ENCODE data around the gene MYLIP.

The MYLIP gene

DNA sequence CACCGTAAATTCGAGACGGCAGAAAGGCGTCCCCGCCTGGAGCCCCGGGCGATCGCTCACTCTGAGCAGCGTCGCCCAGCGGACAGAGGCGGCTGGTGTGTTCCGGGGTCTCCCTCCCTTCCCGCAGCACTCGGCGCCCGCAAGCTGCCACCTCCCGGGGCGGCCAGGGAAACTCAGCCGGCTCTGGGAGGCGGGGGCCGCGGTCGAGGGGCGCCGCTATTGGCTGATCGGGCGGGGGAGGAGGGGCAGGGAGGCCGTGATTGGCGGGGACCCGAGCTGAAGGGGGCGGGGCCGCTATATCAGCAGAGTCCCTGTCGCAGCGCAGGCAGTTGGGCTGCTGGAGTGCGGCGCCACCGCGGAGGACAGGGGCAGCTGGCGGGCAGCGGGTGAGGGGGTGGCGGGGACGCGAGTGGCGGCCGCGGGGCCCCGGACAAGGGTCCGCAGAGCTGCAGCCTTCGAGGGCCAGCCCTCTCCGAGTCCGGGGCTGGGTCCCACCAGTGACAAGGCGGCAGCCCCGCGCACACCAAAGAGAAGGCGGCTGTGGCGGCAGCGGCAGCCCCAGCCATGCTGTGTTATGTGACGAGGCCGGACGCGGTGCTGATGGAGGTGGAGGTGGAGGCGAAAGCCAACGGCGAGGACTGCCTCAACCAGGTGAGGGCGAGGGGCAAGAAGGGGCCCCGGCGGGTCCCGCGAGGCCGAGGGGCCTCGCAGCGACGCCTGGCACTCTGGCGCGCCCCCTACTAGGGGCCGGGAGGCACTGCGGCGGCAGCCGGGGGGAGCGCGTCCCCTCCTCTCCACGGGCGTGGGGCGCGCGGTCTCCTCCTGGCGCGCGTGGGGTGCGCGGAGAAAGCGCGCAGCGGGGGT, at the start of gene MYLIP:
MYLIP (plus strand) TSS at position 328 of the 864 bp plus-strand sequence; CDS start at position 565, 237 bp downstream.
- peak; percentile 98 for DNase-seq

DNA sequence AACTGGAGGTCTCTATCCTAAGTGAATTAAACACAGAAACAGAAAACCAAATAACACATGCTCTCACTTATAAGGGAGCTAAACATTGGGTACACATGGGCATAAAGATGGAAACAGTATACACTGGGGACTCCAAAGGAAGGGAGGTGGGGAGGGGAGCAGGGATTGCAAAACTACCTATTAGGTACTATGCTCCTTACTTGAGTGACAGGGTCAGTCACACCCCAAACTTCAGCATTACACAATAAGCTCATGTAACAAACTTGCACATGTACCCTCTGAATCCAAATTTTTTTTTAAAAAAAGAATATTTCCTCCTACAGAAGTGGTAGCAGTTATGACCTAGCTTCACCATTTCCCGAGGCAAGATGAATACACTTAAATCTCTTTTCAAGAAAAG, 49.5 kb upstream of the MYLIP start:
- no peak for DNase-seq

DNA sequence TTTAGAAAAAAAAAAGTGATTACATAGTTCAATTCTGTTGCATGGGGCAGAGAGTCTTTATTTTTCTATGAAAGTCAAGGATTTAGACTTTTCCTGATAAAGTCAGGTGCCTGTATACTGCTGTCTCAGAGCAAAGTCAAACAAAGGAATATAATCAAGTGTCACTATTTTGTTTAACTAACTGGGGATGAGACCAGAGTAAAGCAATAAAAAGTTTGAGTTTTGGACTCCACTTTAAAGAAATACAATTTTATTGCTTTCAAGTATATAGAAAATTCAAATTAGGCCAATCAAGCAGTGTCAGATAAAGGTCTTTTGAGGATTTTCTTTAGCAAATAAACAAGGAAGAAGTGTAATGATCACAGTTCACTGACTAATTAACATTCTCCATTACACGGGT, 48.7 kb upstream of the MYLIP start:
- DNase-seq: no peak

GRCh38 chr6:16081326-16081725, 47.6 kb upstream of the MYLIP start:
- DNase-seq: no peak

DNA sequence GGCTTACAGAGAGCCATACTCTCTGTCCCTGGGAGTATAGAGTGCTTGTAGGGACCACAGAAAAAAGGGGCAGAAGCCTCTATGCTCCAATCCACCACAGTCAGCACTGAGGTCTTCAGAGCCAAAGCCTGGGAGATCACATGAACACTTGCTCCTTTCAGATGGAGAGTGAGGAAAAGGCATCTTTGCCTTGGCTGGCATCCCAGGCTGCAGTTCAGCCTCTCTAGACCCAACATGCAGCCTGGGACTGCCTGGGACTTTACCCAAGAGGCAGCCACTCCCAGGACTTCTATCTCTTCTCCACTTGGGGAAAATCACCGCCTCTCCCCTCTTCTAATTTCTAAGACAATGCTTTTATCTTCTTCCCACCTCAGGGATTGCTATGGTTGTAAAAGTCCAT, 46.5 kb upstream of the MYLIP start:
- no peak for DNase-seq

- DNase-seq: no peak
Measured at GRCh38 chr6:16086965-16087364, 41.9 kb upstream of the MYLIP start.

GRCh38 chr6:16087386-16087785, 41.5 kb upstream of the MYLIP start:
- no peak for DNase-seq

- DNase-seq: no peak
Measured at GRCh38 chr6:16088409-16088808, 40.5 kb upstream of the MYLIP start.

DNA sequence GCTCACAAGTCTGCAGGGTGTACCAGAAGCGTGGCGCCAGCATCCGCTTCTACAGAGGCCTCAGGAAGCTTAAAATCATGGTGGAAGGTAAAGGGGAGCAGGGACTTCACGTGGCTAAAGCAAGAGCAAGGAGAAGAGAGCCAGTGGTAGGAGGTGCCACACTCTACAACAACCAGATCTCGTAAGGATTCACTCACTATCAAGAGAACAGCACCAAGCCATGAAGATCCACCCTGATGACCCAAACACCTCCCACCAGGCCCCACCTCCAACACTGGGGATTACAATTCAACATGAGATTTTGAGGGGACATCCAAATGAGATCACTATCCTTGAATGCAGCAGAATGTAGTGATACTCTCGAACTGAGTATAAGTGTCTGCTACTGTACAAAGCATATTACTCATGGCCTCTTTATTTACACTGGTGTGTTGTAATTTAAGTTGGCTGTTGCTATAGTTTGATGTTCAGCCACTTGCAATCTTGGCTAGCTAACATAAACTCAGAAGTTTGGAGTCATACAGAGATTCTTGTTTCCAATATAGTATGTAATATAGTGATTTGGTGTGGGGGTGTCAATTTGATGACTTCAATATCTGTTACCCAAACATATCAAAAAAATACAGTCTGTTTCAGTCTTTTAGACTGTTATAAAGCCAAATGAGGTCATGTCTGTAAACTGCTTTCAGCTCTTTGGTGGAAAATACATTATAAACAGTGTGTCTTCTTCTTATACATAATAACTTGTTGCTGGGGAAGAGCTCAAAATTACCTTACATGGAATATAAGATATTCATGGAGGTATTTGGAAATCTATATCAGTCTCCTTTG, 39.4 kb upstream of the MYLIP start:
- DNase-seq: no peak

DNA sequence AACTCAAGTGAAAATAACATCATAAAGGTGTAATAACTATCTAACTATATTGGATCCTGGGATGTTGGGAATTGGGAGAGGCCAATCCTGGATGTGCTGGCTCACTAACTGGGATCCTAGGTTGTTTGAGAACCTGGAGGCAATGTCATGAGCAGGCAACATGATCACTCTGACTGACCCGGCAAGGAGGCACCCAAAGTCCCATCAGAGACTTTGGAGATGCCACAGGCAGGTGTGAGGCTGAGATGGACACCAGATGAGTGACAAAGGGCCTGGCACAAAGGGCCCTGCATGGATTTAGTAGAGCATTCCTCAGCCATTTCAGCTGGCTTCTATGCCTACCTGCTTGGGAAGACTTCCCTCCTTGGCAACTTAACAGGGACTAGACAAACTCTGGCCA, 38.4 kb upstream of the MYLIP start:
- no peak for DNase-seq

DNA sequence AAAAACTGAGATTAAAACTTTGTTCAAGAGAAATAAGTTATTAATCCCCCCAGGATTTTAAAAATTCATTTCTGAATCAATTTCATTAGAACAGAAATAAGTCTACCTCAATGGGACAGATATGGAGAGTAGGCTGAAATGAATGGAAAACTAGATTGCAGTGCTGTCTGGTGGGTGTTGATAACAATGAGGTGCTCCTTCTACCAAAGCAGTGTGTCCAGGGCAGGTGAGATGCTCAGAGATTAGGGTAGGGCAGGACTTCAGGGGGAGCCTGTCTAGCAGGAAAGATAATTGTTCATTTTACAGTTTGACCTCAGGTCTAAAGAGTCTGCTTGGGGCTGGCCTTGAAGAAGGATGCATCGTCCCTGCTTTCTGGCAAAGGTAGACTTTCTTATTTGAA, 38.0 kb upstream of the MYLIP start:
- DNase-seq: no peak

DNA sequence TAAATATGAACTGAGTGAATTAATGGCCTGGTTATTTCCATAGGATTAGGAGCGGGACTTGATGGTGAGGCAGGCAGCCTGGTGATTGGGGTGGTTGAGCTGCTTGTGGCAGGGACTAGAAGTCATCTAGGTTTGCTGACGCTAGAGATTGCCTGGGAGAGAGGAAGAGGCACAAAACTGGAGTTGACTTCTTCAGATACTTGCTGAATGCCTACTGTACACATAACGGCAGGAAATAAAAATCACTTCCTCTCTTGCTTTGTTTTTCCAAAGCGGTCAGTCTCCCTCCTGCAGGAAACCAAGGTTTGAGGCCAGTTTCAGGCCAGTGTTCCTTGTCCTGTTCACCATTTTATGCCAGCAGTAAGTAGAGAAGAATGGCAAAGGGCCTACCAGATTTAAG, 36.7 kb upstream of the MYLIP start:
- DNase-seq: no peak

DNA sequence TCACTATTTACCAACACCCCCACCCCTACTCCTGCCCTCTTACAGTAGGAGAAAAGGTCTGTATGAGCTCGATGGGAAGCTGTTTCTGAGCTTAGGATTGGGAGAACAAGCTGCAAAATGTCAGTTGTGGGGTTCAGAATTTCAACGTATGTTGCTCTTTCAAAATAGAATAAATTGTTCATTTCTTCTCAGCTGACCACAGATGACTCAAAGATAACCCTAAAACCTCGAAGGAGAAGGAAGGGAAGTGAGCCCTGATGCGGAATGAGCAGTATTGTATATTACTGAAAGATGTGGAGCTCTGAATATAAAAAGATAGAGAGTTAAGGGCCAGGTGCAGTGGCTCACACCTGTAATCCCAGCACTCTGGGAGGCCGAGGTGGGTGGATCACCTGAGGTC, 35.9 kb upstream of the MYLIP start:
- DNase-seq: no peak

GRCh38 chr6:16095180-16095579, 33.7 kb upstream of the MYLIP start:
- peak; percentile 7 for DNase-seq

GRCh38 chr6:16097382-16098171, 31.3 kb upstream of the MYLIP start:
- DNase-seq: no peak

DNA sequence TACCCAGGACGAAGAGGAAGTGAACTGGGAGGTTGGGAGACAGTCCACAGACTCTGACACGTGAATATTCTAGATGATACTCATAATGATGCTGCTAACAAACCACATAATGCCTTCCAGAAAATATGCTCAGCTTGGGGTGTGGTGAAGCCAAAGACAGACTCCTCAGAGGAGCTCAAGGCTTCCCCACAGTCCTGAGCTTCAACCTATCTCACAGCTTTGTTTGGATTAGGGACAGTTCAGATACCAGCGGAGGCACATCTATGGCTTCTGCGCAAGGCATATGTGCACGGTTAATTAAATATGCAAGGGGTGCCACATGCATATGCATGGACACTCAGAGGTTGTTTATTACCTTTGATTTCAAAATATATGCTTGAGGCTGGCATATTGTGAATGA, 30.7 kb upstream of the MYLIP start:
- no peak for DNase-seq

DNA sequence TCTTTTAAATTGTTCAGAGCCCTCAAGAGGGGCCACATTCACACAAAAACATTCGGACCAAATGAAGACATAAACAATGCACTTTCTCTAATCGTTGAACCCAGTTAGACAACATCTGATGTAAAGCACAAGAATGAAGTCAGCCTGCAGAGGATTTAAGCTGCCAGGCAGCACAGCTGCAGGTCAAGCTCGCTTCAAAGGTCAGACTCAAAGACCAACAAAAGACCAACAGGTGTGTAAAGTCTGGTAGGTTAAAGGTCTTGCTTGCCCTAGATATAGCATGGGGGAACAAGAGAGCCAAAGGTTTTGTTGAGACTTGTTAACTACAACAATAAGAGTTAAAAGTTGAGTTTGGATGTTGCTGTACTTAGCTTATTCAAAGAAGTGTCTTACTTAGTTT, 26.7 kb upstream of the MYLIP start:
- no peak for DNase-seq

DNA sequence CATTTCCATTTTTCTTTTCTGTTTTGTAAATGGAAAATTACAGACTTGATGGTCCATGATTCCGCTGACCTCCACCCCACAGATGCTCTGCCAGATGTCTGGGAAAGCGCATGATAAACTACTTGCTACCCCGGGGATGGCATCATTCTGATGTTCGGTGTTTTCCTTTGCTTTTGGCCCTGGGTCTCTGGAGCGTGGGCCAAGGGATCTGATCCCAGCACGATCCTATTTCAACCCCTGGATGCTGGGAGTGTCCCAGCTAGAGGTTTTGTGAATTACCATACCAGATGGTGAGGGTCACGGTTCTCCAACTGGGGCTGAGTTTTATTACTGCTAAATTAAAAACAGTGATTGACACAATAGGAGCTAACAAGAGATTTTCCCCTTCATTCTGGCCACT, 25.2 kb upstream of the MYLIP start:
- DNase-seq: no peak

- DNase-seq: no peak
Measured at GRCh38 chr6:16104624-16105433, 24.1 kb upstream of the MYLIP start.

GRCh38 chr6:16105854-16106253, 23.0 kb upstream of the MYLIP start:
- no peak for DNase-seq

GRCh38 chr6:16106991-16107787, 21.7 kb upstream of the MYLIP start:
- DNase-seq: no peak

DNA sequence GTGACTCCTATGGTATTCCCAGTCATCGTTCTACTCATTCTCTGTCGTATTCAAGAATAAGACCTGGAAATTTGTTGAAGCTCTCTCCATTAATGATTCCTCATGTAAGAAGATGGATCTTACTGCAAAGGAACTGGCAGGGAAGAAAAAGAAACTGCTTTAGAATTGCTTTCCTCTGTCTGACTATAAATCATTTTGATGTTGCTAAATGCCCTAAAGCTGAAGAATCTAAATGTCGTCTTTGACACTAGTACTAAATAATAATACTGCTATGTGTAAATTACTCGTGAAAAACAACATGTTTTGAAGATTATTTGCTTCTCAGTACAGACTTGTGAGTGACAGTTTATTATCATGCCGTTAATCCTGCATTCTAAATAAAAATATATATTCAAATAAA, 20.5 kb upstream of the MYLIP start:
- DNase-seq: no peak
